Measurements from ENCODE around the gene RNF212. TPM values are rescaled to one million over a fixed set of nuclear protein-coding genes. Genes with fewer than 3 reads are reported as not detected.

Gene RNF212
- total RNA-seq, 1 donor from 2014 or later: 0.25 TPM

DNA sequence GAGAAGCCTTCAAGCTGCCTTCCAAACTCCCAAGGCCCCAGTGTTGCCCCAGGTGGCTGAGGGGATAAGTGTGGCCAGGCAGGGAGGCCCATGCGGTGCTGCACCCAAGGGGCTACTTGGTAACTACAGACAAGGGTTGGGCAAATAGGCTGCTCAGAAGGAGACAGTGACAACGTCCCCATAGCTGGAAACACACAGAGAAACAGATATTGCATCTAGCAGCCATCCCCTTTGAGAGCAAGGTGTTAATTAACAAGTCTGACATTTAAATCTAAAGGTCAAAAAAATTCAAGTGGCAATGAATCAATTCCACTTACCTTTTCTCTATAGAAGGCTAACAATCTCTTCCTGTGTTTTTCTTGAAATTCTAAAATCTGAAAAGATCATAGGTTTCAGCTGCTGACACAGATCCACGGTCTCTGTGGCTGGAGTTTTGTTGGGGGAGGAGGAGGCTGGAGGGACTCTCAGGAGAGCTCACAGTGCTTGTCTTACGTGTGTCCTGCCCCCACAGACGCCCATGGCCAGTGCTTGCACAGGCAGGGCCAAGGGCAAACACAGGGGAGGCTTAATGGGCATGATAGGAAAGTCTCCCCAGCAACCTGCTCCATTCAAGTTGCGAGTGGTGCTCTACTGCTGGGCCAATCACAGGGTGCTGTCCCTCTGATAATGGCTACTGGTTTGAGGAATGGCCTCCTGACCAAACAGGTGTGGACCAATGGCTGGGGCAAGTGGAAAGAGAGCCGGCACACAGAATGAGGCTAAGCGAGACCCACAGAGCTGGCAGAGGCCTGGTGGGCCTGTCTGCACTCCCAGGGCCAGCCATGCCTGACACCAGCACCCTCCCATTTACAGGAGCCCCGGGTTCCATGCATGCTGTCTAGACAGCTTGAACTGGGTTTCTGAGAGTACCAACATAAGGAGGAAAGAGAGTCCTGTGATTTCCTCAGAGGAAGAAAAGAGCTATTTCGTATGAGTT is 22.6 kb downstream of the RNF212 start:
- ATAC-seq: no peak
- DNase-seq (ENCODE audit: low spot score): peak; percentile 30

DNA sequence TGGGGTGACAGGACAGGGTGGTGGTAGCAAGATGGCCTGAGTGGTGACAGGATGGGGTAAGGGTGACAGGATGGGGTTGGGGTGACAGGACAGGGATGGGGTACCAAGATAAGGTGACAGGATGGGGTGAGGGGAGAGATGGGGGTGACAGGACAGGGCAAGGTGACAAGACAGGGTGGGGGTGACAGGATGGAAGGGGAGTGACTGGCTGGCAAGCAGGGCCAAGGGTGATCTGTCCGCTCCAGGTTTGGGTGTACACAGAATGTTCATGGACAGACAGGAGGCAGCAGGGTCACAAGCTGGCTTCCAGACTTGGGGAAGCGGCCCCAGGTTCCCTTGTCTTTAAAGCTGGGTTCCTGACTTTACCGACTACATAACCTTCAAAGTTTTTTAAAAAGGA is 23.3 kb downstream of the RNF212 start:
- DNase-seq (ENCODE audit: low spot score) (no peak), ATAC-seq (no peak)

DNA sequence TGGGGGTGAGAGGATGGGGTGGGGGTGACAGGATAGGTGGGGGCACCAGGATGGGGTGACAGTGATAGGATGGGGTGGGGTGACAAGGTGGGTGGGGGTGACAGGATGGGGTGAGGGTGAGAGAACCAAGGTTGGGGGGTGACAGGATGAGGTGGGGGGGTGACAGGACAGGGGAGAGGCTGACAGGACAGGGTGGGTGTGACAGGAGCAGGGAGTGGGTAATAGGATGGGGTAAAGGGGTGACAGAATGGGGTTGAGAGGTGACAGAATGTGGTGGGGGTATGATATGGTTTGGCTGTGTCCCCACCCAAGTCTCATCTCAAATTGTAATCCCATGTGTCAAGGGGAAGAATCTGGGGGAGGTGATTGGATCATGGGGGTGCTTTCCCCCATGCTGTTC is 26.0 kb downstream of the RNF212 start:
- DNase-seq (ENCODE audit: low spot score) (no peak), ATAC-seq (no peak)

DNA sequence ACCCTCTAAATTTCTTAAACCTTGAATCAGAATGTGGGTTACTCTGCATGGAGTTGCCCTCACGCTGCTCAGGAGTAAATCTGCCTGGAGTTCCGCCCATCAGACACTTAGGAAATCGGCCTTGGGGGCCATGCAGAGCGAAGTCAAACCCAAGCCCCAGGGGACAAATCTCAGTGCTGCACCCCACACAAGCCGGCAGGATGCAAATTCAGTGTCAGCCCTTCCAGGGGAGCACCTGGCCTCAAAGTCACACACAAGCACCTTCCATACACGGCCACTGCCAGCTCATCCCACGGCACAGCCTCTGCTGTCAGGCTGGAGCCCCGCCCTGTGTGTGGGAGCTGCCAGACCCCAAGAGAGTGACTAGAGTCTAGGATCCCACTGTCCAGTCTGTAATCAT is 27.4 kb downstream of the RNF212 start:
- ATAC-seq (no peak), DNase-seq (ENCODE audit: low spot score) (no peak)

DNA sequence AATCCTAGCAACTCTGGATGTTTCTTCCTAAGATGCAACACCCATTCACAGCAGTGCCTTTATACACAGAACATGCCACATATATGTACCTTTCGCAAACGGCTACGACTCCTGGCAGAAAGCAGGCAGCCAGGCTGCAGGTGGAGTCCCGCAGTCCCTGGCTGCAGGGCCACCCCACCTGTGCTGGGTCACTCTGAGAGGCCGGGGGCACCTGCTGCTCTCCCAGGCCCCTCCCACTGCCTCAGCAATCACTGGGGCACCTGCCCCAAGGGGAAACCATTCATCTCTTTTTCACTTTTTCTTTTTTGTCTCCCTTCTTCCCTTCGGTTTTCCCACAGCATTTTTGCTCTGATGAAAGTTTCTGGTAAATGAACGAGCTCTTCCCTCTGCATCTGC is 28.0 kb downstream of the RNF212 start:
- DNase-seq (ENCODE audit: low spot score): no peak

DNA sequence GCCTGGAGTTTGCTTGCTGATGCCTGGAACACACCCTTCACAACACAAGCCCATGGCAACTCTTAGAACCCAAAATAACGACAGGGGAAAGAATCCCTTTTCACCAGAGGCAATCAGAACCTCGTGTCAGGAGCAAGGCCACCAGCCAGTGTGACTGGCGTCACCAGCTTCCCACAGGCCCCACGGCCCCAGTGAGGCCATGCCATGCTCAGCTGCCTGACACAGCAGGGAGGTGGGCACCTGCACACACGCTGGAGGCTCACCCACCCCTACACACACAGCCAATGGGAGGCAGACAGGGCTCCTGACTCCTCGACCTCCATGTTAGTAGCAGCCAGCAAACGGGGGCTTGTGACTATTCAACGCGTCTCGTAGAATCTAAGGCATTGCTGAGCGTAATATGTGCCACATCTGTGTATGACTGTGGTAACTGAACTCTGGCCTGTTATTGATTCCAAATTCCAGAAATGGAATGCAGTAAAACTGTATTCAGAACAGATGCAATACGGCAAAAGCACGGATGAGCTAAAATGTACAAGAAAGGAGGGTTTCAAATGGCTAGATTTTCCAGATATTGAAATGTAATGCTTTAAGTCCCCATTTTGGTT is 28.5 kb downstream of the RNF212 start:
- DNase-seq (ENCODE audit: low spot score): no peak
- ATAC-seq: no peak

More for the DNA sequence above, 28.0 kb downstream of the RNF212 start:
- ATAC-seq: no peak

DNA sequence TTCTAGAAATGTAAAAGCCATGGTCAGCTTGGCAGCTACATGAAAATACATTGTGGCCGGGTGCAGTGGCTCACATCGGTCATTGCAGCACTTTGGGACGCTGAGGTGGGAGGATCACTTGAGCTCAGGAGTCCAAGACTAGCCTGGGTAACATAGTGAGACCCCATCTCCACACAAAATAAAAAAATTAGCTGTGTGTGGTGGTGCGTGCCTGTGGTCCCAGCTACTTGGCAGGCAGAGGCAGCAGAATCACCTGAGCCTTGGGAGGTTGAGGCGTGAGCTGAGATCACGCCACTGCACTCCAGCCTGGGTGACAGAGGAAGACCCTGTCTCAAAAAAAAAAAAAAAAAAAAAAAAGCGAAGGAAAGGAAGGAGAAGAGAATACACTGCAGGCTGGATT is 29.0 kb downstream of the RNF212 start:
- DNase-seq (ENCODE audit: low spot score) (no peak), ATAC-seq (no peak)

DNA sequence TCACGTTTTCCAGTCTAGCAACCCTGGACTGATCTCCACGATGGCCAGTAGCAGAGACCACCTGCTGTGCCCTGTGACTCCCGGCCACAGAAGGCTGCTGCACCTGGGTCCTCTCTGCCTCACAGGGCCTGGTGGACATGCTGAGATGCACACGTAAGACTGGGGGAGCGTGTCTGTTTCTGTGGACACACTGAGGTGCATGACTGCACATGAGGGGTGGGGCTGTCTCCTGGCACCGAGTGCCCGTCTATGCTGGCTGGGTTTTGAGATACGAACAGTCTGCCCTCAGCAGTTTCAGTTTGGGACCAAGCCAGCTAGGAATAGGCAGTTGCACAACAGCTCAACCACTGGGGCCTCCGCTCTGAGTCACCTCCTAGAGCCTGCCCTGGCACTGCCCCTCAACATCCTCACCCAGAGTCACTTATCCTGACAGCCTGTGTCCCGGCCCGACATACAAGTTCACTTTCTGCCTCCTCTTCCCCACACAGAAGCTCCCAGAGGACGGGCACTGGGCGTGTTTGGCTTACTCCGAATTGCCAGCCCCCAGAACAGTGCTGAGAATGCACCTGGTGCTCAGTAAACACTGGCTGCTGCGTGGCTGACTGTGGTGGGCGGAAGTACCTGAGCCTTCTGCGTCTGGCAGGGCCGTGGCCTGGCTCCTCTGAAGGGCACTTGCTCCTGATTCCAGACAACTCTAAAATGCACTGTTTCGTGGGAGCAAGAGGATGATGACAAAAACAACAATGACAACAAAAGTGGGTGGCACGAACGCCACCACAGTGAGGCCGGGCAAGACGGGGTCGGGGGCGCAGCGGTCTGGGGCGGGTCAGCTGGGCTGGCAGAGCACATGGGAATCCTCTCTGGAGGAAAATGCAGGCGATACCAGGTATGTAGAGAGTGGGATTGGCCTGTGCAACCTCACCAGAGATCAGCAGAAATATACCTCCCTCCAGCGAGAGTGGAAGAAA is 30.9 kb downstream of the RNF212 start:
- DNase-seq (ENCODE audit: low spot score): no peak
- peak; percentile 79 for ATAC-seq

DNA sequence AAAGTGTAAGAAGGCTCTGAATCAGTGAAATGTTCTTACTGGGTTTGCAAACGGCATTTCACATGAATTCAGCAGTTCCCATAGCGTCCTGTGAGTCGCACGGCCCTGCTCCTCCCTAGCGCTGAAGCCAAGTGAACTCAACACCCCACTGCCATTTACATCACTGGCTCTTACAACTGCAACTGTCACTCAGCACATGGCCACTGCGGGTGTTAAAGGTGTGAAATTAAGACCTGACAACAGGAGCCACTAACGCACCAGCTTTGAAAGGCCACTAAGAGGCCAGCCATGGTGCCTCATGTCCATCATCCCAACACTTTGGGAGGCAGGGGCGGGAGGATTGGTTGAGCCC is 31.7 kb downstream of the RNF212 start:
- no peak for ATAC-seq
- DNase-seq (ENCODE audit: low spot score): no peak

DNA sequence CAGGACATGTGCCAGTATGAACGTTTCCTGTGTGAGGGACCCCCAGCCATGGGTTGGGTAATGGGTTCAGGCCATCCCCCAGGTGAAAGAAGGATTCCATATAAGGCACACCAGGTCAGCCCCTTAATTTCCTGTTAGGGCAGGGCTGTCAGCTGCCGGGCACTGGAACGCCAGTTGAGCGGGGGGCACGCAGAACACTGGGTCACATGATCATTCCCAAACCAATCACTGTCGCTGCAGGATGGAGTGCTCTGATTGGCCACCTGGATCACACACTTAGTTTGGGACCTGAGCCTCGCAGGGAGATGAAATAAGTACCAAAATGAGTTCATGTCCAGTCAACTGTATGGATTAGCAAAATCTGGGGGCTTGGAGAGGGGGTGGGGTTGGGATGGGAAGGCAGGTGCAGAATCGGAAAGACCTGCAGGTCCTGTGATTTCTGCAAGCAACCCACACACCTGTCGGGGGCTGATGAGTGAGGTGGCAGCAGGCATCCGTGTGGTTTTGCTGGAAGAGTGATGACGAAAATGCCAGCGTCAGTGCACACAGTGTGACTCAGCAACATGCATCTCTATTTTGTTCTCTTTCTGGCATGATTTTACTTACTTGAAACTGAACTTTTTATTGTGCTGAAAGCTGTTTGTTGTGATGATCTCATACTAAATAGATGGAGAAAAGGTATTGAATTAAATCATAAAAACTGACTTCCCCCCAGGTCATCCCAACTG is 32.2 kb downstream of the RNF212 start:
- ATAC-seq (no peak), DNase-seq (ENCODE audit: low spot score) (no peak)

DNA sequence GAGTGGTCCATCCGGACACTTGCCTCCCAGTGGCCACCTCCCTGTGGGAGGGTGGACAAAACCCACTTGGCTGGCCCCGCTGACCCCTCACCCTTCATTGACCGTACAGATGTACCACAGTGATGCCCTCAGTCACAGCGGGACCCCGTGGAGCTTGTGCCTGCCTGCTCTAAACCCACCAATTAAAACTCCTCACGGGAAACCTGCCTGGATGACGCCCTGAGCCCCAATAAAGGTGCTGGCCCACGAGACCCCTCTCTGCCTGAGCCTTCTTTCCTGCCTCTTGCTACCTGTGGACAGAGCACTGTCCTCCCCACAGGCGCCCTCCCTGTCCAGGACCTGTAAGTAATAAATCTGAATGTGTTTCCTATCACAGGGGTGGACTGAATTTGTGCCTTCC is 32.9 kb downstream of the RNF212 start:
- ATAC-seq: no peak
- no peak for DNase-seq (ENCODE audit: low spot score)

DNA sequence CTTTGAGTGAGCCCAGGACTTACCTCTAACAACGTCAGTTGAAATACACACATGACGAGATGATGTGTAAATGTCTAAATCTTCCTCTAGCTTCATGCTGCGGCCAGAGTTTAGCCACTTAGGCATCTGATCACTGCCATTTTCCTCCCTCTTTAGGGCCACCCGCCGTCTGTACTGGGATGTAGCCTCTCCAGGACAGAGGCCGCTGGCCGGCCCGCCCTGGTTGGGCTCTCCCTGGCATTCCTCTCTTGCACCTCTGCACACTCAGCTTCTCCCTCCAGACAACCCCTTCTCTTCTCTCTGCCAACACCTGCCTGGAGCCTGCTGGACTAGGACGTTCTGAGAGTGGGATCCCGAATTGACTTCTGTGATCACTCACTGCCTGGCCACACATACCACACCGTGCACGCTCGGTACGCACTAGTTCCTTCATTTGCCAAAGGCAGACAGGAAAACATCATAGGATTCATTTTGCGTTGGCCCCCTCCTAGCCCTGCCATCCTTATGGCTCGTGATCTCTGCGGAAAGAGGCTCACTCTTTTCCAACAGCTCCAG is 33.6 kb downstream of the RNF212 start:
- no peak for DNase-seq (ENCODE audit: low spot score)
- ATAC-seq: no peak

DNA sequence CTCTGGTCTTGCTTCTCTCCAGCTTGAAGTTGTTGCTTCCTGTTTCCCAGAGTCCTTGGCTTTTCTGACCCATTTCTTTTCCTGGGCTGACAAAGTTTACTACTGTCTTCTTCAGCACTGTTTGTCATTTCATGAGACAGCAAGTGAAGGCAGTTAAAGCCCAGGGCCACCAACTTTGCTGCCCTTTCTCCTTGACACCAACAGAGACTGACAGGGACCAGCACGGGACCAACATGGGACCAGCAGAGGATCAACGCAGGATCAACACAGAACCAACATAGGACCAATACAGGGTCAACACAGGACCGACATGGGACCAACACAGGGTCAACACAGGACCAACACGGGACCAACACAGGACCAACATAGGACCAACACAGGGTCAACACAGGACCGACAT is 34.9 kb downstream of the RNF212 start:
- no peak for ATAC-seq

DNA sequence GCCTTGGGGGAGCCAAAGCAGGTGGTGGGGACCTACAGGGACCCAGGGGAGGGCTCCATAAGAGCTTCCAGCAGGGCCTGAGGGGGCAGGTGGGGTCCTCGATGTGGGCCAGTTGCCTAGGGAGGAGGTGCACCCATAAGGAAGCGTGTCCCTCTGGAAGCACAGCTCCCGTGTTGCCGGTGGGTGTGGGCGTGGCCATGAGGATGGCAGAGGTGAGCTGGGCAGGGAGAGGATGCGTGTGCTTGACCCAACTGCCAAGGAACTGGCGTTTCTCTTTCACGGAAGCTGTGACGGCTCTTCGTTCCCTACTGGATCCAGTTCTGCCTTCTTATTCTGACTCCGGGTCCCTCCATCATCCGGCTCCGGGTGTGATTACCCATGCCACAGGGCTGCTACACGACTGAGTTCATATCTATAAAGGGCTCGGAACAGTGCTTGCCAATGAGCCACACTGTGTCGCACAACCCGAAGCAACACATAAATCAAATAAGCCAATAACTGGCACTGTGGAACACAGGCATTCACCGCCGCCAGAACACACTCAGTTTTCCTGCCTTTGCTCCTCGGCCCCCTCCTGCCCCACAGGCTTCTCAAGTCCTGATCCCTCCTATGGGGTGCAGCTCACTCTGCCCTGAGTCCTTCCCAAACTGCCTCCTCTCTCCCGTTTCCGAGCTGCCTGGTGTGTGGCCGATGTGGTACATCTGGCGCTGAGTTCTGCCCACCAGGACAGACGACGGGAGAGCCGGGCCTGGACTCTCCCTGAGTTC is 35.5 kb downstream of the RNF212 start:
- ATAC-seq (no peak), DNase-seq (ENCODE audit: low spot score) (no peak)

More for the DNA sequence above, 34.9 kb downstream of the RNF212 start:
- no peak for DNase-seq (ENCODE audit: low spot score)

DNA sequence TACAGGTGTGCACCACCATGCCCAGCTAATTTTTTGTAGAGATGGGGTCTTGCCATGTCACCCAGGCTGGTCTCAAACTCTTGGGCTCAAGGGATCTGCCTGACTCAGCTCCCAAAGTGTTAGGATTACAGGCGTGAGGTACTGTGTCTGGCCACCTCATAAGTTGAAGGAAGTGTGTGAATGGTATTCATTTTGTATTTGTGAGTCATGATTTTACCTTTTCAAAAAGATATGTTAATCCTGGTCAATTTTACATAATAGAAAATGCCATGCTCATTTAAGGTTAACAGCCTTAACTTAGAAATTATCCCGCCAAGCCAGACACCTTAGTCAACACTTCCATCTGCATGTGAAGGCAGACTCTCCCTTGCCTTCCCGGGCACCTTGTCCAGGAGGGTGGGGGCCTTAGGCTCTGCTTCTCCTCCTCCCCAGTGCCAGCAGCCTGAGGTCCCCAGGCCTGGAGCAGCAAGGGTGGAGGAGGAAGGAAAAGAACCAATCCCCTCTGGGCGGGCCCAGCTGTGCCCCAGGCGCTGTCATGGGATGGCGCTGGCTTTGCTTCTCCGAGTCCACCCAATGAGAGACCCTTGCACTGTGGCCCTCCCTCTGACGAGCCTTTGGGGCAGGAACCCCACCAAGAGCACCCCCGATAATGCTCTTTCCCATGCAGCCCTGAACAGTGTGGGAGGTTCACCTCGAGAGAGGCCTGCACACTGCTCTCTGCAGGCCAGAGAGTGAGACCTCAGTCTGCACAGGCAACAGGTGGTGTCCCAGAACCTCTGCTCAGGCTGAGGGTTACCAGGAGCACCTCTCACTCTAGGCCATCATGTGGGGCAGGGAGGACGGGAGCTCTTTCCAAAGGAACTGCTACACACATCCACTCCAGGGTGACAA is 37.3 kb downstream of the RNF212 start:
- ATAC-seq (no peak), DNase-seq (ENCODE audit: low spot score) (no peak)

DNA sequence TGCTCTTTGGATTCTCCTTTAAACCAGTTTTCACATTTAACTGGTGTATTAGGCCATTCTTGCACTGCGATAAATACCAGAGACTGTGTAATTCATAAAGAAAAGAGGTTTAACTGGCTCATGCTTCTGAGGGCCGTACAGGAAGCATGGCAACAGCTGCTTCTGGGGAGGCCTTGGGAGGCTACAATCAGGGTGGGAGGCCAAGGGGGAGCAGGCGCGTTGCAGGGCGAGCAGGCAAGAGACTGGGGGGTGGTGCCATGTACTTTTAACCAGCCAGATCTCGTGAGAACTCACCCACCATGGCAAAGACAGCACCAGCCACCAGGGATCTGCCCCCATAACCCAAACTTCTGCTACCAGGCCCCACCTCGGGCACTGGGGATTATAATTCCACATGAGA is 38.1 kb downstream of the RNF212 start:
- DNase-seq (ENCODE audit: low spot score) (no peak), ATAC-seq (no peak)

DNA sequence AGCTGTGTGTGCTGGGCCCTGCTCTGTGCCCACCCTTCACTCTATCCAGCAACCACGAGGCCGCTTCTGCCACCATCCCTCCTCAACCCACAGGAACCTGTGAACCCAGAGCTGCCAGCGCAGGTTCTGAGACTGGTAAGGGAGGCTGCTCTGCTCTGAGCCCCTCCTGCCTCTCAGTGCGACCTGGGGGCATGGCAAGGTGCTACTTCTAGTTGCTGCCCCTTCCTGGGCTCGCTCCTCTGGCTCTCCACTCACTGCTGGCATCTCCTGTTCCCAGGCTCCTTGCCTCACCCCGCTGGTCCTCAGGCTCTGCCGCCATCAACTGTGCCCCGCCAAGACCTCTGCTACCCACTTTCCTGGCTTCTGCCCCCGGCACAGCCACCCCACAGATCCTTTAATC is 39.3 kb downstream of the RNF212 start:
- ATAC-seq: no peak
- no peak for DNase-seq (ENCODE audit: low spot score)

DNA sequence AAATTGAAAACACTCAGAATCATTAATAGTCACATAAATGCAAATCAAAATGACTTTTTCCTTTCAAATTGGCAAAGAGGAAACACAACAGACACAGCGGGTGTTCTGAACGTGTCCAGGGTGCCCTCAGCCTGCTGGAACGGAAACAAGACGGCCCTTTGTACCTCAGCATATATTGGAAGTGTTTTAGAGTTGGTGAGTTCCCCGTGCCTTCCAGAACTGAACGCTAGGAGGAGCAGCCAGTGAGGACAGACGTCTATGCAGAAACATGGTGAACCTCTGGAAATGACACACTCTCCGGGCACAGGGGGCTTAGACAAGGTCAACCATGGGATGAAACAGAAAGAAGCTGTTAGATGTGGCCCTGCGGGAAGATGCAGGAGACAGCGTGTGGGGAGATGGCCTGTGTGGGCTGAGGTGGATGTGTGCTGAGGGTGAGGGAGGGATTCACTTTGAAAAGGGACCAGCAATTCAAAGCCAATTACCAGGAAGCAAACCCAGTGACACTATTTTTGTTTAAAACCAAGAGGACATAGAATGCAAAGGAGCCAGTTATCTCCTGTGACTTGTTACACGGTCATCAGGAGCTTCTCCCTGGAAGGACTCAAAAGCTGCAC is 40.4 kb downstream of the RNF212 start:
- DNase-seq (ENCODE audit: low spot score) (peak; percentile 64), ATAC-seq (peak; percentile 98)
